IMR-90 (cell line): ENCODE data around the gene GLRX3.

Experiments
- BHLHE40 ChIP-seq: fragments of 150-350 bp; IDR thresholded peaks from 2 replicates; pipeline ENCODE4 v1.6.1; 2016; ENCODE audit warnings: mild to moderate bottlenecking, low read depth, low read length
- CHD1 ChIP-seq: IDR thresholded peaks from 2 replicates; pipeline ENCODE4 v1.6.1; 2012; ENCODE audit warnings: low read depth, low read length, improper control_type of control experiment
- CTCF ChIP-seq: conservative IDR thresholded peaks from 2 replicates; pipeline ENCODE4 v1.5.1; 2012; ENCODE audit warnings: mild to moderate bottlenecking, low read depth, low read length, improper control_type of control experiment
- MAFK ChIP-seq: IDR thresholded peaks from 2 replicates; pipeline ENCODE4 v1.6.1; 2012; ENCODE audit warnings: low read depth, low read length, improper control_type of control experiment
- MAZ ChIP-seq: IDR thresholded peaks from 2 replicates; pipeline ENCODE4 v1.6.1; 2012; ENCODE audit warnings: low read depth, mild to moderate bottlenecking, low read length, improper control_type of control experiment, moderate library complexity, borderline replicate concordance
- MXI1 ChIP-seq: IDR thresholded peaks from 2 replicates; pipeline ENCODE4 v1.6.1; 2012; ENCODE audit warnings: low read depth, mild to moderate bottlenecking, low read length, moderate library complexity, borderline replicate concordance
- POLR2A ChIP-seq: IDR thresholded peaks from 2 replicates; pipeline ENCODE4 v1.6.1; 2012; ENCODE audit warnings: mild to moderate bottlenecking, low read depth, low read length
- RAD21 ChIP-seq: IDR thresholded peaks from 2 replicates; pipeline ENCODE4 v1.6.1; 2012; ENCODE audit warnings: low read length, improper control_type of control experiment
- RFX5 ChIP-seq: IDR thresholded peaks from 2 replicates; pipeline ENCODE4 v1.8.0; 2012; ENCODE audit warnings: low read depth, mild to moderate bottlenecking, low read length, moderate library complexity
- SMC3 ChIP-seq: fragments of 150-350 bp; IDR thresholded peaks from 2 replicates; pipeline ENCODE4 v1.6.1; 2016; ENCODE audit warnings: low read depth, mild to moderate bottlenecking, antibody characterized with exemption, low read length, moderate library complexity
- USF2 ChIP-seq: fragments of 150-350 bp; IDR thresholded peaks from 2 replicates; pipeline ENCODE4 v1.6.1; 2017; ENCODE audit warnings: mild to moderate bottlenecking, antibody characterized with exemption, low read length, low read depth
- TF ChIP-seq, protein P1 (sequence below): fragments of 150-350 bp; IDR thresholded peaks from 2 replicates; pipeline ENCODE4 v1.6.1; 2016; ENCODE audit warnings: low read depth, mild to moderate bottlenecking, low read length, moderate library complexity, borderline replicate concordance

DNA sequence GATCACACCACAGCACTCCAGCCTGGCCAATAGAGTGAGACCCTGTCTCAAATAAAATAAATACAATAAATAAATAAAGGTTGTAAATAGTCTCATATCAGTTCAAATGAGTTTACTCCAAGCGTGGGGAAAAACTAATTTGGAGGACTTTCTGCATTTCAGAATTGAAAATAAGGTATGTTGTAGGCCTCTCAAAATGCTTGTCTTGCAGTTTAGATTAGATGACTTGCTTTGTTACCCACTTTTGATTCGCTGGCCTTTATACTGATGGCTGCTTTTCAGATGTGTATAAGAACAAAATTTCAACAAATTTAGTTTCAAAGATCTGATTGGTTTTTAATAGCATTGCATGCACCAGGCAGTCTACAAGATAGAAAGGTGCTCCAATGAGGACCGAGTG lies 23.4 kb upstream of the GLRX3 start:
- TF ChIP-seq CTCF (no peak), POLR2A (no peak), MAFK (no peak), BHLHE40 (no peak), SMC3 (no peak), MXI1 (no peak), USF2 (no peak), CHD1 (no peak), RAD21 (no peak), RFX5 (no peak), MAZ (no peak)
- TF ChIP-seq, protein P1, sequence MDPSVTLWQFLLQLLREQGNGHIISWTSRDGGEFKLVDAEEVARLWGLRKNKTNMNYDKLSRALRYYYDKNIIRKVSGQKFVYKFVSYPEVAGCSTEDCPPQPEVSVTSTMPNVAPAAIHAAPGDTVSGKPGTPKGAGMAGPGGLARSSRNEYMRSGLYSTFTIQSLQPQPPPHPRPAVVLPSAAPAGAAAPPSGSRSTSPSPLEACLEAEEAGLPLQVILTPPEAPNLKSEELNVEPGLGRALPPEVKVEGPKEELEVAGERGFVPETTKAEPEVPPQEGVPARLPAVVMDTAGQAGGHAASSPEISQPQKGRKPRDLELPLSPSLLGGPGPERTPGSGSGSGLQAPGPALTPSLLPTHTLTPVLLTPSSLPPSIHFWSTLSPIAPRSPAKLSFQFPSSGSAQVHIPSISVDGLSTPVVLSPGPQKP, result no peak
